ENCODE measurements around the gene DOCK2.

The DOCK2 gene

DNA sequence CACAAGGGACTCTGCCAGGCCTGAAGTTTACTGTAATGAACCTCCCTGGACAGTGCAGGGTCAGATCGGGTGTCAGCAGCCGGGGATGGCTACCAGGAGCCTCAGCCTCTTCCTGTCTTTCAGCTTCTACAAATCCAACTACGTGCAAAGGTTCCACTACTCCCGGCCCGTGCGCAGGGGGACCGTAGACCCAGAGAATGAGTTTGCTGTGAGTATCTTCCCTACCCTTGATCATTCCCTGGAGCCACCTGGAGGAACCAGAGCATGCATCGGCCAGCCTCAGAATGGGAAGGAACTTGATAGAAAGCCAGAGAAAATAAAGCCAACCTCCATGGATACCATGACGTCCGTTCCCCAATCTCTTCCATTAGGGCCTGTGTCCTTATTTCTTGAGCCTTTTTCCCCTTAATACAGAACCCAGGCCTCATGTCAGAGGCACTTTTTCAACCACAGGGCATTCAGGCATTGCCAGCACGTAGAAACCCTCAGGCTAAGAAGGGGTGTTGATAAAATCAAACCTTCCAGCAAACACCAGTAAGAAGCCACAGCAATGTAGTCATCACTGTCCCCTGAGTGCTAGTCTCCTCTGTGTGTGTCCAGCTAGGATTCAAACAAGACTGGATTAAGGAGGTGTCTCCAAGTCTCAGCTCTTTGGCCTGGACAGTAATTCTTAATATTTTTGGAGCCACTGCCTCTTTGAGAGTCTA is 419.6 kb downstream of the DOCK2 start:
- FAIRE-seq (no peak), DNase-seq (ENCODE audit: extremely low spot score, insufficient read length, low read depth) (no peak)

DNA sequence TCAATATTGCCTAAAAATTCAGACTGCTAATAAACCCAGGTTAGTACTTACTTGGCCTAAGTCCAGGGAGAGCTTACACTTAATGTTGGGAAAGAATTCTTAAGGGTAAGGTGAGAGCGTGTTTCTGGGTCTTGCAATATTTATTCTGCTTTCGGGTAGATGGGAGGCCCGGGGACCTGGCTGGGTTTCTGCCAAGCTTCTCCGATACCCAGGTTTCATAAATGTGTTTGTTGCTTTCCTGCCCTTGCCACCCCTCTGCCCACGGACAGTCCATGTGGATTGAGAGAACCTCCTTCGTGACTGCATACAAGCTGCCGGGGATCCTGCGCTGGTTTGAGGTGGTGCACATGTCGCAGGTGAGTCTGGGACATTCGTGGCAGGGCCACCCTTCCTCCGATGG is 420.2 kb downstream of the DOCK2 start:
- FAIRE-seq (no peak), DNase-seq (ENCODE audit: extremely low spot score, insufficient read length, low read depth) (no peak)

DNA sequence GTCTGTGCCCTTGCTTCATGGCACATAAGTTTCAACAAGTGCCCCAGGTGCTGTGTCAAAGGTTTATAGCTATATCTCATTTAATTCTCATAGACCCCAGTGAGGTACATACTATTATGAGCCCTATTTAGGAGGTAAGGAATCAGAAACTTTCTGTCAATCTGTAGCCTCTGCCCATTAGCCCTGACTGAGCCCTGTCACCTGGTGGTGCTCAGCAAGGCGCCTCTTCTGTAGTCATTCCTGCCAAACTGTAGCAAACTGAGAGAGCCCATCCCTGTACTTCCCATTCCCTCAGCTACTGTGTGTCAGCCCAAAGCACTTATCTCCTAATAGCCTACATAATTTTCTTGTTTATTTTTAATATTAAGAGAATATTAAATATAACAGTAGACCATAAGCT is 422.1 kb downstream of the DOCK2 start:
- DNase-seq (ENCODE audit: extremely low spot score, insufficient read length, low read depth) = no peak
- no peak for FAIRE-seq

DNA sequence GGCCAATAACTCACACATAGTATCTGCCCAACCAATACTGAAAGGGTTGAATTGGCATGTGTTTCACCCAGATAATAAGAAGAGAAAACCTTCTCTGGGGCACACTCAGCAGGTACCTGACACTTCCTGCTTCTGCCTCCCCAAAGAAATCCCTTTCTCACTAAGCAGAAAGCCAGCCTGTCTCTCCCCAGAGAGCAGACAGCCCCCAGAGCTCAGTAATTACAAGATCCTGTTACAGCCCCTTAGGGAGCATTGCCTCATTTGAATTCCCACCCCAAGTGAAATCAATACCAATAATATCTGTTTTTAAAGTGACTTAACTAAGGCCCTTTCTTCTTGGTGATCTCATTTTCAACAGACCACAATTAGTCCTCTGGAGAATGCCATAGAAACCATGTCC is 430.1 kb downstream of the DOCK2 start:
- FAIRE-seq (no peak), DNase-seq (ENCODE audit: extremely low spot score, insufficient read length, low read depth) (no peak)

DNA sequence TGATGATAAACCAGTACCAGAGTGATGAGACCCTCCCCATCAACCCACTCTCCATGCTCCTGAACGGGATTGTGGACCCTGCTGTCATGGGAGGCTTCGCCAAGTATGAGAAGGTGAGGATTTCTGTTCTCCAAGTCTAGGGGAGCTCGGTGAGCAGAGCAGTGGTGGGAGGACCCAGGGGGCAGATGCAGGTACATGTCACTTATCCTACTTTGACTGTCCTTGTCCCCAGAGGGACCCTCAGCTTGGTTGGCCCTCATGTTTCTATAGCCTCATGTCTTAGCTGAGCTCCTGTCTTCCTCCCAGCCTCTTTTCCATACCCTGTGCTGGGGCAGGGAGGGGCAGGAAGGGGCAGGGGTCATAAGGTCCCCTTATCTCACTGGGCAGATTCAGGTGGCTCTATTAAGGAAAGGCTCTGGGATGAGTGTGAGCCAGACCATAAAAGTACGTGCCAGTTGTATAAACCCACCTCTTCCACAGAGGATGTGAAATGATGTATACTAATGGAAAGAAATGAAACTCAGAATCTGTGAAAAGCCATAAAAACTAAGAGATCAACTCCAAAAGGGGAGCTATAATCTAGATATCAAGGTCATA is 430.6 kb downstream of the DOCK2 start:
- FAIRE-seq (no peak), DNase-seq (ENCODE audit: extremely low spot score, insufficient read length, low read depth) (no peak)

DNA sequence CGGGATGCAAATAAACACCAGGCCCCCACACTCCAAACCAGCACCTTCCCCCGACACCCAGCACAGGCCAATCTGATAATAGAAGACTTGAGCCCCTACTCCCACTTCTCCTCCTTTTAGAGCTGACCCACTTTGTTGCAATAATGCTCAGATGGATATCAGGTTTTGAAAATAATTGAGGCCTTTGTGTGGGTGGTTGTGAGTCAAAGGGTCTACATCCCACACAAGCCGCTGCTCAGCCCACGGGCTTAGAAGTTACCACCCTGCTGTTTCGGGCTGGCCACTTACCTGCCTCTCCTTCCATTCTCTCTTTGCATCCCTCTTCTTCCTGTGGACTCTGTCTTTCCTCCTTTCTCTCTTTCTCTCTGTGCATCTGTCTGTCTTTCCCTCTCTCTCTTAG is 432.4 kb downstream of the DOCK2 start:
- DNase-seq (ENCODE audit: extremely low spot score, insufficient read length, low read depth) (no peak), FAIRE-seq (no peak)

DNA sequence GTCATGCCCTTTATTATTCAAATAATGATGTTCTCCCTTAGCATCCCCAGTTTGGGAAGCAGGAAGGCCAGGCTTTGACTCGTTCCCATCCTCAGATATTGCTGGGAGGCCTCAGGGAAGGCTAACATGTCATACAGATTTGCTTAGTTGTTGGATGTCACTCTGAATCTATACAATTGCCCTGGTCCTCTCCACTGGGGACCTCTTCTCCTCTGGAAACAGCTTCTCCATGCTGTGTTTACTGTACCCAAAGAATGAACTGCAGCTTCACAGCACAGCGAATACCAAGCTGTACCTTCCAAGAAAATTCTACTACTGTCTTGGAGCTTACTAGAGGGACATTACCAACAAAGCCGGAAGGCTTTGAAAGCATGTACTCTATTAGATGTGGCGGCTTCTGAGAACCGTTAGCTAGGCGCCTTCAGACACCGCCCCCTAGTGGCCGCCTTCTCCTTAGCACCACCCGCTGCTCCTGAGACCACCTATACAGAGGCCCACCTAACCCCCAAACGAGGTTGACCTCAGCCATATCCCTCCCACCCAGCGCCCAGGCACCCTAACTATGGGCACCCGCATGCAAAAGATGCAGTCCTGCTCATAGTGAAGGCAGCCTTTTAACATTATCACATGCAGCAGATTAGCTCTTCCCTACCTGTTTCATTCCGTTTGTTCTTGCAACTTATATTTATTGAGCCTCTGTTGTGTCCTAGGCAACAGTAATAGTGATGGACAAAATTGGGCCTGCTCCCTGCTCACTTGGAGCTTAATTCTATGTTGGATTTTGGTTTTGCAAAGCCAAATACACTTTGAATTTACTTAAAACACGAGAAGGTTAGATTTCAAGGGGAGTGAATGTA is 433.7 kb downstream of the DOCK2 start:
- DNase-seq (ENCODE audit: extremely low spot score, insufficient read length, low read depth) (no peak), FAIRE-seq (no peak)

DNA sequence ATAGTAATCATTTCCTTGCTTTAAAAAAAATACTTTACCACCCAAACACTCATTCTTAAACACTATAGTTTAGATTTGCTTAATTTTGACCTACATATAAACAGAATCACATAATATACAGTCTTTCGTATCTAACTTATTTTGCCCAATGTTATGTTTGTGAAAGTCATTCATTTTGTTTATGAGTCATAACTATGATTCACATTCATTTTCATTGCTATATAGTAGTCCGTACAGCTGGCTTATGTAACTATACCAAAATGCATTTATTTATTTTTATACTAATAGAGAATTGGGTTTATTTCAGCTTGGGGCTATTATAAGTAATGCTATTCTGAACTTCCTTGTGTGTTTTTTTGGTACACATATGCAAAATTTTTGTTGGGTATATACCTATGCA is 434.7 kb downstream of the DOCK2 start:
- FAIRE-seq = no peak
- no peak for DNase-seq (ENCODE audit: extremely low spot score, insufficient read length, low read depth)

DNA sequence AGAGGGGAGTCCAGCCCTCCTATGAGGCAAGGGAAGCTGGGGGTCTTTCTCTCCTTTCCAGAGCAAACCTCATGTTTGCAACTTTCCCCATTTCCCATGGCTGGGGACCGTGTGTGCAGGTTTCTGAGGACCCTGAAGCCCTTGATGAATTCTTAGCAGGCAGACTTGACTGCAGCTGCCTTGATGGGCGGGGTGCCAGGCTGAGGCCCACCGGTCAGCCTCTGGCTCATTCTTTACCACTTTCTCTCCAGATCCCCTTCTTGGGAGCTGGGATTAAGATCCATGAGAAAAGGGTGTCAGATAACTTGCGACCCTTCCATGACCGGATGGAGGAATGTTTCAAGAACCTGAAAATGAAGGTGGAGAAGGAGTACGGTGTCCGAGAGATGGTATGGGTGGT is 438.6 kb downstream of the DOCK2 start:
- FAIRE-seq (no peak), DNase-seq (ENCODE audit: extremely low spot score, insufficient read length, low read depth) (no peak)

DNA sequence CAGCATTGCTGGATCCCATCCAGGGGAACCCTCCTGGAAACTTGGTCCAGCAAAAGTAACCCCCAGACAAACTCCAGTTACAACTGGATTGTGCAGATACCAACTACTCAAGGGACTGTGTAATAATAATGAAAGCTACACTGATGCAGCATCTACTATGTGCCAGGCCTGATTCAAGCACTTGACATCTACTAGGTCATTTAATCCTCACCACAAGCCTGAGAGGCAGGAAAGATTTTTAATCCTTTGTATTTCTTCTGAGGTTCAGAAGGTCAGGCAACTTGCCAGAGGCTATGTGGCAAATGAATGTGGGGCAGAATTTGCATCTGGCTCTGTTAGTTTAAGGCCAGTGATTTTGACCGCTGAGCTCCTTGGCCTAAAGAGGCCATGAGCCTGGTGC is 439.1 kb downstream of the DOCK2 start:
- FAIRE-seq (no peak), DNase-seq (ENCODE audit: extremely low spot score, insufficient read length, low read depth) (no peak)

DNA sequence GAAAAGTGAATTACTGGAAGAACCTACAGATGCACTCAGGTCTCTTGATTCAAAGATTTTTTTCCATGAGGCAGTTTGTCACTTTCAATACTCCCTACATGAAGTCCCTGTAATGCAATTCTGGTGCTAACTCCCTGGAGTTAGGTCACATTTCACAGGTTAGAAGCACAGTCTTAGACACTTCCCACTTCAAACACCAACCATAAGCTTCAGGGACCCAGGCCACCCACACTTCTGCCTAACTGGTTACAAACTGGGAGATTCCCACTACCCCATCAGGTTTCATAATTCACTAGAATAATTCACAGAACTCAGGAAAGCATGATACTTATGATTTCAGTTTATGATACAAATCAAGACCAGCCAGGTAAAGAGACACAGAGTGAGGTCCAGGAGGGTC is 439.7 kb downstream of the DOCK2 start:
- FAIRE-seq = no peak
- no peak for DNase-seq (ENCODE audit: extremely low spot score, insufficient read length, low read depth)

DNA sequence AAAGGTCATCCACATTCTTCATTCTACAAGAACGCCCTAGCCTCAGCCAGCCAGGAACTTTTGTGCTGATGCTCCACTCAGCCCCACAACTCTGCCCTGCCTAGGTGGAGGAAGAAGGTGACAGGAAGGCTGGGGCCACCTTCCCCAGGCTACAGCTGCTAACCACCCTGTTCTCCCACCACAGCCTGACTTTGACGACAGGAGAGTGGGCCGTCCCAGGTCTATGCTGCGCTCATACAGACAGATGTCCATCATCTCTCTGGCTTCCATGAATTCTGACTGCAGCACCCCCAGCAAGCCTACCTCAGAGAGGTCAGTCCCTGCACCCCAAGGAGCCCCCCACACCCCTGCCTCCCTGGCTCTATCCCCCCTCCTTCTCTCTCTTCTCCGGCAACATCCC is 440.5 kb downstream of the DOCK2 start:
- FAIRE-seq = no peak
- DNase-seq (ENCODE audit: extremely low spot score, insufficient read length, low read depth) = no peak

DNA sequence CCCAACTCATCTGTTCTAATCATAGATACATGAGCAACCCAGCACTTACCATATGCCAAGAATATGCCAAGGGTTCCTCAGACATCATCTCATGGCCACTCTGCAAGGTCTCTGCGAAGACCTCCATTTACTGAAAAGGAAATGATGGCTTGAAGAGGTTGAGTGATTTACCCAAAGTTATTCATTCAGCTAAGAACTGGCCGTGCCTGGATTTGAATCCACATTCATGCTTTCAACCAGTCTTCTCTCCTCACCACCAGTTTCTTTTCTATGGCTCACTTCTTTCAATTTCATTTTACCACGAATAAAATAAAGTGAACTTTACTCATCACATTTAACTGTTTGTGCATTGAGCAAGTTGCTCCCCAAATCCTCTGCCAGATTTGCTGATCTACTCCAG is 441.4 kb downstream of the DOCK2 start:
- FAIRE-seq (no peak), DNase-seq (ENCODE audit: extremely low spot score, insufficient read length, low read depth) (no peak)

DNA sequence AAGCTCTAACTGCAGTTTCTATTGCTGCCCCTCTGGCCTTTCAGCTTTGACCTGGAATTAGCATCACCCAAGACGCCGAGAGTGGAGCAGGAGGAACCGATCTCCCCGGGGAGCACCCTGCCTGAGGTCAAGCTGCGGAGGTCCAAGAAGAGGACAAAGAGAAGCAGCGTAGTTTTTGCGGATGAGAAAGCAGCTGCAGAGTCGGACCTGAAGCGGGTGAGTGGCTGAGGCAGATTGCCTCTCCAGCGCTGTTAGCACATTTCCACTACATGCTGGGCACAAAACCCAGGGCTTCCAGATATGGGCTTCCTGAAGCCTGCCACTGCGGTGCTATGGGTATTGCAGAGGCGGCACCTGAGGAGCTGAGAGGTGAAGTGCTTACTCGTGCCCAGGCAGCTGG is 441.9 kb downstream of the DOCK2 start:
- no peak for FAIRE-seq
- DNase-seq (ENCODE audit: extremely low spot score, insufficient read length, low read depth) = no peak

DNA sequence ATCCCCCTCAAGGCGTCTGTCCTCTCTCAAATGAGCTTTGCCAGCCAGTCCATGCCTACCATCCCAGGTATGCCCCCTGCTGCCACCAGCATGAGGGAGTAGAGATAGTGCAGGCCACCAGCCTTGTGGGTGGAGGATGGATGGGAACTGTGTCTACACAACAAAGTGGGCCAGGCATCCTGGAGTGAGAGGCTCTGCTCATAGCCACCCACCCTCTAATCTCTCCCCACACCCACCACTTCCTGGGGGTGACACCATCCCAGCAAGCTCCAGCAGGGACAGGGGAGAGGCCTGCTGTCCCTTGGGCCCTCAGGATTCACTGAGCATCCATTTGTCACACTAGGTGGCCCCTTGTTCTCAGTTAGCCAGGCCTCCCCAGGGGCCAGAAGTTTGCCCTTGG is 443.1 kb downstream of the DOCK2 start:
- DNase-seq (ENCODE audit: extremely low spot score, insufficient read length, low read depth) (no peak), FAIRE-seq (no peak)

DNA sequence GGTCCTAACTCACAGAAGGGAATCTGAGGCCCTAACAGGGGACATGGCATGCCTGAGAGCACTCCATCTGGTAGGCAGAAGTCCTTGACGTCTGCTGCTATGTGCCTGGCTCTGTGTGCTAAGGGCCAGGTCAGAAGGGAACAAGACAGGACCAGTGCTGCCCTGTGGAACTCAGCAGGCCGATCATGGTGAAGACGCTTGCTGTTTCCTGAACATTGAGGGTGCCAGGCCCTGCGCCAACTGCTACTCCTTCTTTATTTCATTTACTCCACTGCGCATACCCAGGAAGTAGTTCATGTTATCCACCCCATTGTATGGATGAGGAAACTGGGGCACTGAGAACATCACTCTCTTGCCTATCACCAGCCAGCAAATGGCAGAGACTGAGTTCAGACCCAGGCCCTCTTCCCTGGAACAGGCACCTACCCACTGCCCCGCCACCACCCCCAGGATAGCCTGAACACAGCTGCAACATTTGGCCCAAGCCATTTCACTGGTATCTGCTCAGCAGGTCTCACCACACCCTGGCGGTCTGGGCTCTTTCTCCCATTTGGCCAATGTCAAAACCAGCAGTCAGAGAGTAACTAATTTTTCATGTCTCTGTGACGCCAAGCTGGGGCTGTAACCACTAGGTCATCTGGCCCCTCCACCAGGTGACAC is 443.8 kb downstream of the DOCK2 start:
- no peak for DNase-seq (ENCODE audit: extremely low spot score, insufficient read length, low read depth)
- FAIRE-seq = no peak

DNA sequence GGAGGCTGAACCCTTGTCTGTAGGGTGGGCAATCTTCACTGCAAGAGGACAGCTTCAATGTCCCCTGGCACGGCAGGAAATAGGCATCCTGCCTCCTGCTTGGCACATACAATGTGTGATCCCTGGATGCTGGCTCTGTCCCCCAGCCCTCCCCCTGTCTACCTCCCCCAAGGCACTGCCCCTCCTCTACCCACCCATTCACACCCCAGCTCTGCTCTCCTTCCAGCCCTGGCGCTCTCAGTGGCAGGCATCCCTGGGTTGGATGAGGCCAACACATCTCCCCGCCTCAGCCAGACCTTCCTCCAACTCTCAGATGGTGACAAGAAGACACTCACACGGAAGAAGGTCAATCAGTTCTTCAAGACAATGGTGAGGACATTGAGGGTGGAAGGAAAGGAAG is 444.5 kb downstream of the DOCK2 start:
- FAIRE-seq = no peak
- no peak for DNase-seq (ENCODE audit: extremely low spot score, insufficient read length, low read depth)

DNA sequence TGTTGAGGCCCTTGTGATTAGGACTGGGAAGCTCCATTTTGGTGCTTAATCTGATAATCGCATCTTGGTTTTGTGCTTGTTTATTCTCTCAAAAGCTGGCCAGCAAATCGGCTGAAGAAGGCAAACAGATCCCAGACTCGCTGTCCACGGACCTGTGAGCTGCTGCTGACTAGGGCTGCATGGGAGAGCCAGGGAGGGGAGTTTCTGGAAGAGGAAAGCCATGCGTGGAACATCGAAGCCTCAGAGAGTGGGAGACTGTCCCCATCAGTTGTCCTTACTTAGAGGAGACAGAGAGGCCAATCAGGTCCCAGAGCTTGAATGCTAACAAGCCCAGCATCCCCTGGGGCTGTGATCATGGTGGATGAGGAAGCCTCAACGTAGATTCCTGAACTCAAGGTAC is 445.6 kb downstream of the DOCK2 start:
- FAIRE-seq (no peak), DNase-seq (ENCODE audit: extremely low spot score, insufficient read length, low read depth) (no peak)

DNA sequence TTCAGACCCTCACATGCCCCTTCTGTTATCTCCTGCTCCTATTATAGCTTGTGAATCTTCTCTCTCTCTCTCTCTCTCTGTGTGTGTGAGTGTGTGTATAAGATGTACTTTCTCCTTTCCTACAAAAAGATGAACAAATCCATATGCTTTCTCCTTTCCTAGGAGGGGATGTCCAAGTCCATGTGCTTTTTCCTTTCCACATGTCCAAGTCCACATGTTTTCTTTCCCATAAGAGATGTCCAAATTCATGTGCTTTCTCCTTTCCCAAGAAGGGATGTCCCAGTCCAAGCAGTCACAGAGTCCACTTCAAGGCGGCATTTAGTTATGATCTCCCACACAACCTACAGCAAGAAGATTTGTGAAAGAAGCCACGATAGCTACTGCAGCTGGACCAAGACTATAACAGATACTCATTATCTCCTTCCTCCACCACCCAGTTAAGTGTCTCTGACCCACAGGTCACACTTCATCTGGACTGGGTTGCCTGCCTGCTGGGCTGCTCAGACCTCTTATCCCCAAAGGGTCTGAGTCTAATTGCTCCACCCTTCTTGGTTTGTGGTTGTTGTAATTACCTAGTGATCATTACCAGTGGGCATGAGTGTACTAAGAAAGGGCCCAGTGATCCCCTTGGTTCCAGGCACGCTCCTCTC is 450.2 kb downstream of the DOCK2 start:
- FAIRE-seq = no peak
- DNase-seq (ENCODE audit: extremely low spot score, insufficient read length, low read depth) = no peak

DNA sequence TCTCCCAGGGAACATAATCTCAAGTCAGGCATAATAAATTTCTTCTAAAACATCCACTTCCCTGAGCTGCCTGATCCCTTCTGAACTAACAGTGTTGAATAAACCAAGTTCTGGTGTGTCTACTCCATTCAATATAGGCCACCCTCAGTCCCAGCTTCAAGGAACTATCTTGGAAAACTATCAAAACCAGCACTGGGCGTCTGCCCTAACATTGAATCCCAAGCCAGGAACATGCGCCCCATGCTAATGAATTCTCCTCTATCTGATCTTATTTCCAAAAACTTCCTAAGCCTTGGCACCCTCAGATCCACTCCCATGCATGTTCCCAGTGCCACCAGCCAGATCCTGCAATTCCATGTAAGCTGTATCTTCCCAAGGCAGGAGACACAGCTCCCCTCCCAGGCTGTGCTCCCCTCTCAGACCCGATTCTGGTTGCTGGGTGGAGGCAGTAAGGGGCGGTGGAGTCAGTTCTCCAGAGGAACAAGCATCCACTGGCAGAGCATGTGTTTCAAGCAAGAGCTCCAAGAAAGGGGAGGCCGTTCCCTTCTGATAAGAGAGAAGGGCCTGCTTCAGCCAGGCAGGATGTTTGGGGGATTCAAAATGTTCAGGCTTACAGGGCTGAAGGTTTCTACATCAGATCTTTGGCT is 455.5 kb downstream of the DOCK2 start:
- no peak for DNase-seq (ENCODE audit: extremely low spot score, insufficient read length, low read depth)

More for the DNA sequence above, 455.5 kb downstream of the DOCK2 start:
- FAIRE-seq = no peak
